Measurements from ENCODE around the gene ACVRL1.

The ACVRL1 gene

DNA sequence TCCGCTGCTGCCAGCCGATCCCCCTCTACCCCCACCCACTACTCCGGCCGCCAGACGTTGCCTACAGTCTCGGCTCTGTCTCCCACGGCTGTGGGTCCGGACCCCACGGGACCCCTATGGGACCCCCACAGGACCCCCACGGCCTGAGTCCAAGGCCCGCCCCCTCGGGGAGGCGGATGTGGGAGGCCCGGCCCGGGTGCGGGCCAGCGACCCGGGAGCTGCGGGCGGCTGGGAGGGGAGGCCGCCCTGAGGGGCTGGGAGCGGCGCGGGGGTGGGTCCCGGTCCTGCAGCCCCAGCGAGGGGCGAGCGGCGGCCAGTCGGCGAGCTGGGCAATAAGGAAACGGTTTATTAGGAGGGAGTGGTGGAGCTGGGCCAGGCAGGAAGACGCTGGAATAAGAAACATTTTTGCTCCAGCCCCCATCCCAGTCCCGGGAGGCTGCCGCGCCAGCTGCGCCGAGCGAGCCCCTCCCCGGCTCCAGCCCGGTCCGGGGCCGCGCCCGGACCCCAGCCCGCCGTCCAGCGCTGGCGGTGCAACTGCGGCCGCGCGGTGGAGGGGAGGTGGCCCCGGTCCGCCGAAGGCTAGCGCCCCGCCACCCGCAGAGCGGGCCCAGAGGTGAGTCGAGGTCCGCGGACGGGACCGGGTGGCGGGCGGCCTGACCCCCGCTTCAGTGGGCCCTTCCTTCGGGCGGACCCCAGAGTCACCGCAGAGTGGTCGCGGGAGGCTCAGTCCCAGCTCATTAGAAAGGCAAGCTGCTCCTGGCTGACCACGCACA lies at the start of gene ACVRL1:
ACVRL1 (plus strand) TSS at position 422 of the 773 bp plus-strand sequence. CDS start 4,971 bp downstream, outside the sequence.
- DNase-seq: no peak

DNA sequence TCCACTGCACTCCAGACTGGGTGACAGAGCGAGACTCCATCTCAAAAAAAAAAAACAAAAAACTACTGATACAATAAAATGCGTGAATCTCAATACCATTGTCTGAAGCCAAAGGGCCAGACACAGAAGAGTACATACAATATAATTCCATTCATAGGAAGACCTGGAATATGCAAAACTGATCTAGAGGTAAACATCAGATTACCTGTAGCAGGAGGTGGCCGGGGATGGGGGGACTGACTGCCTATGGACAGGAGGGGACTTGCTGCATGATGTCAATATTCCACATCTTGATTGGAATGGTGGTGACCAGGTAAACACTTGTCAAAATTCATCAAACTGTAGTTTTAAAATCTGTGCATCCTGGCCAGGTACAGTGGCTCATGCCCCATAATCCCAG lies 46.3 kb upstream of the ACVRL1 start:
- no peak for DNase-seq

DNA sequence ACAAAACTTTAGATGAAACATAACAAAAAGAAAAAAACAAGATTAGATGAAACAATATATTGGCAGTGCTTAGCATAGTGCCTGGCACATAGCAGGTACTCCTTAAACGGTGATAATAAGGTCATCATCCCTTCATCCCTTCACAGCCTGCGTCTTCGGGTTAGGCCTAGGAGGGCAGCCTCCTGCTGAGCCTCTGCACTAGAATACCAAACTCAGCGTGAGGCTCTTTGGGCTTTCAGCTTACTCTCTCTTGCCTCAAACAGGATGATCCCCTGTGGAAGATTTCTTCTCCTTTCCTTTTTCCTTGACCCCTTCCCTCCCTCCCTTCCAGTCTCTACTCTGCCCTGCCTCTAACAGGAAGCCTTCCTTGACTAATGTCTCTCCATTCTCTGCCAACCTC lies 44.4 kb upstream of the ACVRL1 start:
- DNase-seq: no peak

DNA sequence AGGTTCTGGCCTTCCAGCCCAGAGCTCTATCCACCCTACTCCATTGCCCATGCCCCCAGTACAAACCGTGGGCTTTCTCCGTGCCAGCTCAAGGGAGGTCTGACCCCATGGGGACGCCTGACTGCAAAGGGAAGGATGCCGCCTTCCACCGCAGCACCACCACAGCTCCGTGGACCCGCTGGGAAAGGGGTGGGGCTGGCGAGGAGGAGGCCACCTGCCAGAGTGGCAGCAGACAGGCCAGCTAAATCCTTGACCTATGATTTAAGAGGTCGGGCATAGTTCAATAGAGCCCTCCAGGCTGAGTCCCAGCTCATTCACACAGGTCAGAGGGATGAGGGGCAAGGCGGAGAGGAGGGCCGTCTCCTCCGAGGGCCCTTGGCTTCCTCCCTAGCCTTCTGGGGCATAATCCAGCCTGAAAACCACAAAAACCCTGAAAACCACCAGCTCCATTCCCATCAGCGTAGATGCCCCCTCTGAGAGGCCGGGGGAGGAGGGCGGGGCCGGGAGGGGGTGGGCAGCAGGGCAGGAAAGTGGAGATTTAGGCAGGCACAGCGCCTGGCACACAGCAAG lies 43.9 kb upstream of the ACVRL1 start:
- no peak for DNase-seq

DNA sequence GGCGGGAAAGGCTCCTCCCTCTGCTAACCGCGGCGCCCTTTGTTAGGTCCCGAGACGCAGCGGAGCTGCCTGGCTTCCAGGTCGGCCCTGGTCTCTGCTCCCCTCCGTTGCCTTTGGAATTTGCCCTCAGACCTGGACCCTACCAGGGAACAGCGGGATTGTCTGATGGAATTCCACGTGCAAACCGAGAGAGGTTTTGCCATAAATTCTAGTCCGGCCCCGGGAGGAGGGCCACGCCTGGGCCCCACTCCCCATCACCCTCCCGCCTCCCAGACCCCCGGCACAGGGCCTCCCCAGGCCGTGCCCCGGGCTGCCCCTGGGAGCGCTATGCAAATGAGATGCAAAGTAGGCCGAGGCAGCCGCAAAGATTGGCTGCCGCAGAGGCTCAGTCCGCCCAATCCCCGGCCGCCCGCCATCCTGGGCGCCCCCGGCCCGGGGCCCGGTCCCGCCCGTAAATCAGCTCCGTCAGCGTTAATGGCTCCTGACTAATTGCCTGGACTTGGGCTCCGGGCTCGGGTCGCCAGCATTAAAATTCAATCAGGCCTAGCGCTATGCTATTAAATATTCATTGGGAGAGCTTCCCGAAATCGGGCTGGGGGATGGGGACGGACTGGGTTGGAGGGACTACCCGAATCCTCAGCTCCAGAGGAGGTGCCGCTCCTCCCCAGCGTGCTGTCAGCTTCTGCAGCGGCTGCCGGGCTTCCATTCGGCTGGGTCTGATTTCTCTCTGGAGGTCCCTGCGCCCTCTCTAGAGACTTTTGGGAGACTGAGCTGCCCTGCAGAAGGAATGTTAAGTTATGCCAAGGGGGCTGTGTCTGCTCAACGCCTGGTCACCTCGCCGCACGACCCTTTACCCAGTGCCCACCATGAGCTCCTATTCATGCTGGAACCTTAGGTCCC lies 43.1 kb upstream of the ACVRL1 start:
- DNase-seq: no peak

DNA sequence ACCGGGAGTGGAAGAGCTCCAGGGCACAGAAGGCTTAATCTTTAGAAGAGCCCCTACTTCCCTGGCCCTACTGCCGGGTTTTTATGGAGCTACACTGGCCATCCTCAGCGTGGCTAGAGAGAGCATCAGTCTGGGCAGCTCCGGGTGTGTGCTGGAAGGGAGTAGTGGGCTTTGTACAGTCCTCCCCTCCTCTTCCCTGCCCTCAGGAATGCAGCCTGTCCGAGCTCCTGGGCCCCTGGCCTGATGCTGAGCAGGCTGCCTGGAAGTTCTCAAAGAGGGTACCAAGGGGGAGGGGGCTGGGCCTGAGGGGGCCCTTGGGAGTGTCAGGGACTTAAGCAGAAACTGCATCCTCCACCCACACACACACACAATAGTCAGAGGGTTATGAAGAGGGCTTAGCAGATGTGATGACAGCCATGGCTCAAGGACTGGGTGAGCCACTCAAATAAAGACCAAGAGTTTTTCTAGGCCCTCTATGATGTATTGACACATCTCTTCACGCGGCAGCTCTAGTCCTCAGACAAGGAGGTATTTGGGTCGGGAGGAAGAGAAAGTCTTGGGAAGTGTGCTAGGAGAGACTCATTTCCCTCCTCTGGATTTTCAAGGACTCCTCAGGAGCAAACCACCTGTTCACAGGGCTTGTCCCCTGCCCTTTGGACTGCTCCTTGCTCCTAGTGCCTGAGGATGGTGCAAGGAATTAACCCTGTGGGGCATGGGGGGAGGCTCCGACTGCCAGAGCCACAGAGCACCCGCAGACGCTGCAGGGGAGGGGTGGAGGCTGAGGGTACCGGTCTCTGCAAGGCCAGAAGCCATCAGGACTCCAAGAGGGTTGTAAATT lies 42.3 kb upstream of the ACVRL1 start:
- no peak for DNase-seq

DNA sequence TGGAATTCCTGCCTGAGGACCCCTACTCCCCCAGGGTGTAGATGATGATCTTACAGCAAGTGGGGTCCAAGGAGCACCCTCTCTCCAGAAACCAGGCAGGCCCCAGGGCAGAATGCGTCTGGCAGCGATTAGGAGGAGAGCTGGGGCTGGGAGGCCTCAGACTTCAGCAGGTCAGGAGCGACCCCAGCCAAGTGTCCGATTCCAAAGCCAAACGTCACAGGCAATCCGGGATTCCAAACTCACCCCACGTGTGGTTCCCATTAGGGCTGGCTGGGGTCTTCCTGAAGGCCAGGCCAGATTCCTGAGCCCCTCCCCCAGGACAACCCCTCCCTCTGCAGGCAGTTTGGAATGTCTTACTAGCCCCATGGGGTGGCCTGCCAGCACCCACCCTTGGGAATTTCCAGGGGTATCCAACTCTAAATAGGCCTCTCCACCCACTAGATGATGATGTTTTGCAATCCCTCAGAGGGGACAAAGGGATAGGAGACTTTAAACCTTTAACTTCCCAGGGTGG lies 41.5 kb upstream of the ACVRL1 start:
- no peak for DNase-seq

DNA sequence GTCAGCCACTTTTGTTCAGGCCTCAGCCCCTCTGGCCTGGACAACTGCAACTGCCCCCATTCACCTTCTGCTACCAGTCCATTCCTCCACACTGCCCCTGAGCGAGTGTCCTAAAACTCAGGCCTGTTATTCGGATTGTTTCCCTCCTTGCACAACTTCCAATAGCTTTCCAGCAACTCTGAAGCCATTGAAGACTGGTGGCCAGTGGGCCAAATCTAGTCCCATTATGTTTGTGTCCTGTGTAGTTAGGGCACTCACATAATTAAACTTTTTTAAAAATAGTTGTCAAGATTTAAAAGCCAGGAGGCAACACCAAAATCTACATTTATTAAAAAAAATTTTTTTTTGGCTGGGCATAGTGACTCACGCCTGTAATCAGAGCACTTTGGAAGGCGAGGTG lies 41.0 kb upstream of the ACVRL1 start:
- DNase-seq: no peak

DNA sequence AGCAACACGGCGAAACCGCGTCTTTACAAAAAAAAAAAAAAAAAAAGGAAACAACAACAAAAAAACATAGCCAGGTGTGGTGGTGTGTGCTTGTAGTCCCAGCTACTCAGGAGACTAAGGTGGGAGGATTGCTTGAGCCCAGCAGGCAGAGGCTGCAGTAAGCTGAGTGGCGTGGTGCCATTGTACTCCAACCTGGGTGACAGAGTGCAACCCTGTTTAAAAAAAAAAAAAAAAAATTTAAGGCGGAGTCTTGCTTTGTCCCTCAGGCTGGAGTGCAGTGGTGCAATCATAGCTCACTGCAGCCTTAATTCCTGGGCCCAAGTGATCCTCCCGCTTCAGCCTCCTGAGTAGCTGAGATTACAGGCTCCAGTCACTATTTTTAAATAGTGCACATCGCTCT lies 40.5 kb upstream of the ACVRL1 start:
- no peak for DNase-seq

DNA sequence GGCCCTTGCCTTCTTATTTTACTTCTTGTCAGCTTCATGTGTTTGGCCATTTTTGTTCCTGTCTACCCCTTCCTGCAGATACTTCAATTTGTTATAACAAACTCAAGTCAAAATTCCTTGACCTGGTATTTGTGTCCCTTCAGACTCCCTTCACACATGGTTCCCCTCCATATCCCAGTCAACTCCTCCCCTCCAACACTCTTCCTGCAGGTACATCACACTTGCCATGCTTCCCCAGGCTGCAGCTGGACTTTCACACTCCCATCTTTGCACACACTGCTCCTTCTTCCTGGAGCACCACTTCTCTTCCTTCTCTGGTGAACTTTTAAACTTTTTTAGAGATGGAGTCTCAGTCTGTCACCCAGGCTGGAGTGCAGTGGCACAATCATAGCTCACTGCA lies 39.9 kb upstream of the ACVRL1 start:
- DNase-seq: no peak

DNA sequence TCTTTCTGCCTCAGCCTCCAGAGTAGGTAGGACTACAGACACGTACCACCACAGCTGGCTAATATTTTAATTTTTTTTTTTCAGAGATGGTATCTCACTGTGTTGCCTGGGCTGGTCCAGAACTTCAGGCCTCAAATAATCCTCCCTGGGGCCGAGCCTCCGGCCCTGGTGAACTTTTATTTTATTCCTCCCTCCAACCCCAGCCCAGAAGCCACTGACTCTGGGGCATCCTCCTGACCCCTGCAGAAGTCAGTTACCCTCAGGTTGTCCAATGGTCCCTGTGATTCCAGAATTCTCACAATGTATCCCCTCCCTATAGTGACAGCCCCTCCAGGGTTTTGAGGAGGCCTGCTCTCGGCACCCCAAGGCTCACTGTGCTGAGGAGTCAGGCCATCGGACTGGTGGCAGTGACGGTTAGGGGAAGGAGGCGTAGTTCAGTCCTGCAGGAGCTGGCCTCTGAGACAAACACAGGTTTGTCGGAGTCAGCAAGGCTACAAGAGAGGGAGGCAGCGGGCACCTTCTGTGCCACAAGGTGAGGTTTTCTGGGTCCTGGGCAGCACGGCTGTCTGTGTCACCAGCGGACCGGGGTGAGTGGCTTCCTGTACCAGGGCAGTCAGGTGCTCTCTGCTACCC lies 39.4 kb upstream of the ACVRL1 start:
- no peak for DNase-seq

DNA sequence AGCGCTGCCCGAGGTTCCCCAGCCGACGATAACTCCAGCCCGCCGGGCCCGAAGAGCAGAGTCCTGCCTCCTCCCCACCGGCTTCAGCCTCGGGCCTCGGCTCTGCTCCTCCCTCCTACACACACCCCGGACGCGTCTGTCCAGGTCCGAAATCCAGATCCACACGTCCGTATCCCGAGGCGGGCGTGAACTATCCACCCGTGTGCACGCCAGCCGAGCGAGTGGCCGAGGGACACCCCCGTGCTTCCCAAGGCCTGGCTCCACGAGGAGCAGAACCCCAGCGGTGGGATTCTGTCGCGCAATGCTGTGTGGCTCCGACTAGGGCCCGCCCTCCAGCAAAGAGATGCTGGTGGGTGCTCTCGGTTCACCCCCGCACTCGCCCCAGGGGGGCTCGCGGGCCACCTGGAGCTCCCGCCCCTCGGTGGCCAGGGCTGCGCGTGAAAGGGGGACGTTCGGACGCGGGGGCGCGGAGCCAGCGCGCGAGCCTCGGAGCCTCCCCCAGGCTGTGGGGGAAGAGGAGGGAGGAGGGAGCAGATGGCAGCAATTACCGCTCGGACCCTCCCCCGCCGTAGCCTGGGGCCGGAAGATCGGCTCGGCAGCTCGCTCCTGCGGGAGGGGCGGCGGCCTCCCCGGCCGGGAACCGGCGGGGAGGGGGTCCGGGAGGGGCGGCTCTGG lies 38.3 kb upstream of the ACVRL1 start:
- no peak for DNase-seq

DNA sequence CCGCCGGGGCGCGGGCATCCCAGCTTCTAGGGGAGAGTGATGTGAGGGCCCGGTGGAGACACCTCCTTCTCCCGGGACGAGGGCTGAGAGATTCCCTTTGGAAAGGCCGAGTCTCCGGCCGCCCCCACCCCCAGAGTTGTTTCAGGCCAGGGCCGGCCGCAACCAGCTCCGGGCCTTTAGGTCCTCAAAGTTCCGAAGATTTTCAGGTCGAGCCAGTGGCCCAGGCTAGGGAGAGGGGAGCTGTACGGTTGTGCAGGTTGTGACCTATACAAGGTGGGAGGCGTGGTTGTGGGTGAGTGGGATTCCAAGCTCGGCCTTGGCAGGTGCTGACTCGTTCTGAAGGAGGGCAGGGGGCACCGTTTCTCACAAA lies 37.8 kb upstream of the ACVRL1 start:
- no peak for DNase-seq

DNA sequence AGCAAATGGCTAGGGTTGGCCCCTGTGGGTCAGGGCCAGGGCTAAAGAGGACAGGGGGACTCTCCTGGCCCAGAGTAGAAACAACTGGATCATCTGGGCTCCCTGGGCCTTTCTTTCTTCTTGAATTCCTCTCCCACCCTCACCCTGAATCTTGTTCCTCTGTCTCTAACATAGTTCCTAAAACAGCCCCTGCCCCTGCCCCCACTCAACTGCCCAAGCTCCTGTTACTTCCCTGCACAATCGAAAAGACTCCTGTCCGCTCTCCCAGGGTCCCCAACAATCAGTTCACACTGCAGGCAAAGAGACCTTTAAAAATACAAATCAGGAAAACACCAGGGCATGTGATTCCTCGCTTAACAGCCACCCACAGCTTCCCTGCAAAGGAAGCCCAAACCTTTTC lies 37.4 kb upstream of the ACVRL1 start:
- DNase-seq: no peak

DNA sequence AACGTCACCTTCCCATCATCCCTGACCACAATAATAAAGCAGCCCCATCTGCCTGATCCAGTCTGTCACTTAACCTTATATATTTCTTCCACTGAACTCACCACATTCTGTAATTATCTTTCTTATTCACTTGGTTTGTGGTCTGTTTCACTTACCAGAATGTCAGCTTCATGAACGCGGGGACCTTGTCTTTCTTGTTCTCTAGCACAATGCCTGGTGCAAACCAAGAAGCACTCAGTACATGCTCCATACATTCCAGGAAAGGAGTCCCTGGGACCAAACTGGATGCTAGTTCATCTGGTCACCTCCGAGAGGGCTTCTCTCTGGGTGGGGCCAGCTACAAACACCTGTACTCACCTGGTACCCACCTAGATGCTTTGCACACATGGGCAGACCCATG lies 36.8 kb upstream of the ACVRL1 start:
- DNase-seq: no peak

DNA sequence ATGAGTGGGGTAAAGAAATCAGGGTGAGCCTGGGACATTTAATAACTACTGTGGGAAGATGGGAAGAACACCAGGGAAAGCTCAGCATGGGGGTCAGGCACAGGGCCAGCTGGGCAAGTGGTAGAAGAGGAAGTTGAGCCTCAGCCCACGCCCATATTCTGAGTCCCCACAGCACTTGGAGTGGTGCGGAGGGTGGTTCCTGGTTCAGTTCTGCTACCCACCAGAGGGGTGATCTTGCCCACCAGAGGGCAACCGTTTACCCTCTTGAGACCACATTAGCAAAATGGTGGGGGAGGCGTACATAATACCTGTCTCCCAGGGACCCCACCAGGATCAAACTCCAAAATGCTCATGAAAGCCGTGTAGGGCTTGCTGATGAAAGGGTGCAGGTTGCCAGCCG lies 36.2 kb upstream of the ACVRL1 start:
- DNase-seq: no peak

DNA sequence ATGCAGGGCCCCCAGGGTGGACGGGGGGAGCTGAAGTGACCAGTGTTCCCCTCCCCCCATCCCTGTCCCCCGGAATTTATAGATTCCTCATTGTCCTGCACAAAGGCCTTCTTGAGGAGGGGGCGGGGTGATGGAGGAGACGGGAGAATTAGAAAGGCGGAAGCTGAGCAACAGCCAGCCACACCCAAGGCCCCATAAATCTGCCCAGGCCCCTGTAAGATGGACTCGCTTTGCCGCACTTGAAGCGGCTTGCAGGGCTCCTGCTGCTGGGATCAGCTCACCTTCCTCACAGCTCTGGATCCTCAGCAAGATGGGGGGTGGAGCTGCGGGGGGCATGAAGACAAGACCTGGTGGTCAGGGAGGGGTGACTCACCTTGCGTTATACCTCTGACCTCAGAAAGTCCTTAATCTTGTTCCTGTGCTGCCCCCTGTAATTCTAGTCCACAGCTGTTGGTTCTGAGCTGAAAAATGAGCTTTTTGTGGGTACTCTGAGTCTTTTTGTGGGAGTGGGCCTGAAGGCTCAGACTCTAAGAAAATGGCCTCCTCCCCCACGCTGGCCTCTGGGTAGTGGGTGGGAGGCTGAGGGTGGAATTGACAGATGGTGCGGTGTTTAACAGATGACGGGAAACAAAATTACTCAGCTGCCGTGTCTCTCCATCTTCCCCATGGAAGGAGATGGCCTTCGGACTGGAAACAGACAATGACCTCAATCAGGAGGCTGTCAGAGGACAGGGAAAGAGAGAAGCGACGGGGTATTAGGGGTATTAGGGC lies 35.2 kb upstream of the ACVRL1 start:
- no peak for DNase-seq

DNA sequence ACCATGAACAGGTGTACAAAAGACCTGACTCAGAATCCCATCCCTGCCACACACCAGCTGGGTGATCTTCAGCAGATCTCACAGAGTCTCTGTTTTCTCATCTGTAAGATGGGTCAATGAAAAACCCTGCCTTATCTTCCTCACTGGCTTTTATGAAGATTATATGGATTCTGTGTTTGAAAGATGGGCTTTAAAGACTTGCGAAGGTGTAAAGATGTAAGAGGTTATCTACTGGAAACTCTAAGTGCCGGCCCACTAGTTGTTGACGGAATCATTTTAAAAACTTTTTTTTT lies 34.7 kb upstream of the ACVRL1 start:
- no peak for DNase-seq

DNA sequence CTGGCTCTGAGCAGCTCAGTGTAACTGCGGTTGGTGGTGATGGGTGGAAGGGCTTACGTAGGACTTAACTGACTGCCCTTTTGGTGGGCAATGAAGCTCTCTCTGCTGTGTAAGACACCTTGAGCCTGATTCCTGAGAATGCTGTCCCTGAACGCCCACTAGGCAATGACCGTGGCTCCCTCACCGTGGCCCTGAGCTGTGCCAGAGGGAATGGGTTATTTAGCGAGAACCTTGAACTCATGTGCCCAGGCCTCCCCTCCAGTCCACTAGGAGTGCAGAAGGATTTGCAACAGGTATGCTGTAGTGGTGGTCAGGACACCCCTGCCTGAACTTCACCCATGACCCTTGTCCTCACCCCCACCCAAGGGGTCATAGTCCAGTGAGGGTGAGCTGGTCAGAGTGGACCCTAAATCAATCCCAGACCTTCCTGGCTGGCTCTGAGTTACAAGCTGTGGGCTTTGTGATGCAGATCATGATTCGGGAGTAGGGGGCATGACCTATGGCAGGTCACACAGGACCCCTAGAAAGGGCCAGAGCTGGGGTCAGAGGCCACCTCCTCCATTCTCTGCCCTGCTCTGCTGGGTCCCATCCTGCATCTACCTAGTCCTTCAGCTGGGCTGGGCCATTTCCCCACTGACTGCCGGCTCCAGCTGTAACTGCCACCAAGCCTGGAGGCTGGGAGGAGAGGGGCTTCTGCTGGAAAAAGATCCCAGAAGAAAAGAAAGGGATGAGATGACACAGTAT lies 33.9 kb upstream of the ACVRL1 start:
- no peak for DNase-seq

DNA sequence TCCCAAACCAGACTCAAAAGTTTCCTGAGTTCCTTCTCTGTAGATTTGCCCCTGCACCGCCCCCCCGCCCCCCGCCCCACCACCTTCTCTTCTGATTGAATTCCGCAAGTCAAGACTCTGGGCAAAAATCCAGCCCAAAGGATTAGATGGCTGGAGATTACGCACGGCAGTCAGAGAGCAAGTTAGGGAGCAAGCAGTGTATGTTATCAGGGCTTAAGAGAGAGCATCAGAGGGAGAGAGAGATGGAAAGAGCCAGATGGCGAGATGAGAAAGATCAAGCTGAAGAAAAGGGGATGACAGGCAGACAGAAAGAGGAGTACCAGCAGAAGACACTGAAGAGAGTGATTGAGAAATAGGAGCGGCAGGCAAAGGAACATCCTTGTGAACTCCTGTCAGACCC lies 33.3 kb upstream of the ACVRL1 start:
- no peak for DNase-seq
